DND-41 (cell line): ENCODE data around the gene LONP2.

Experiments
- ATAC-seq: fragments of 200-7000 bp; cut with Tn5 transposase; 3 replicates; pipeline ENCODE4 v1.9.1; 2021; ENCODE audit warnings: low read depth; ENCODE audit not compliant: insufficient read depth
- DNase-seq: peaks from one replicate; pipeline ENCODE4 v3.0.0-alpha.2; 2020
- H2AFZ ChIP-seq: 2 replicates; pipeline ENCODE4 v1.6.0; 2012; ENCODE audit warnings: low read depth, low read length
- H3K27ac ChIP-seq: 2 replicates; pipeline ENCODE4 v1.5.1; 2012; ENCODE audit warnings: low read length, inconsistent platforms
- H3K27me3 ChIP-seq: fragments of 200-600 bp; sonication (generic); 2 replicates; pipeline ENCODE4 v1.6.0; 2012; ENCODE audit warnings: low read length, mild to moderate bottlenecking, inconsistent platforms; ENCODE audit not compliant: insufficient read depth, poor library complexity
- H3K36me3 ChIP-seq: 2 replicates; pipeline ENCODE4 v1.5.1; 2012; ENCODE audit warnings: low read length, inconsistent platforms; ENCODE audit not compliant: insufficient read depth
- H3K4me1 ChIP-seq: 2 replicates; pipeline ENCODE4 v1.5.1; 2012; ENCODE audit warnings: mild to moderate bottlenecking, low read length; ENCODE audit not compliant: insufficient read depth
- H3K4me2 ChIP-seq: 2 replicates; pipeline ENCODE4 v1.6.0; 2012; ENCODE audit warnings: mild to moderate bottlenecking, moderate library complexity, low read length, inconsistent platforms; ENCODE audit not compliant: insufficient read depth
- H3K4me3 ChIP-seq, 2 experiments: fragments of 200-600 bp in 1 of 2; shearing (Covaris generic) in 1 of 2; 2 replicates each; pipeline ENCODE4 v1.5.1; 2012 to 2016; ENCODE audit warnings: inconsistent platforms in 2 of 2, low read length in 2 of 2, mild to moderate bottlenecking in 2 of 2, low read depth in 1 of 2, moderate library complexity in 1 of 2
- H3K79me2 ChIP-seq: 2 replicates; pipeline ENCODE4 v1.6.0; 2012; ENCODE audit warnings: low read length, inconsistent platforms; ENCODE audit not compliant: insufficient read depth
- H3K9ac ChIP-seq: 2 replicates; pipeline ENCODE4 v1.6.0; 2012; ENCODE audit warnings: low read depth, mild to moderate bottlenecking, inconsistent platforms, low read length, moderate library complexity
- H3K9me3 ChIP-seq: 2 replicates; pipeline ENCODE4 v1.5.1; 2012; ENCODE audit warnings: low read length, moderate library complexity, mild to moderate bottlenecking, inconsistent platforms; ENCODE audit not compliant: insufficient read depth, severe bottlenecking
- H4K20me1 ChIP-seq: 2 replicates; pipeline ENCODE4 v1.6.0; 2012; ENCODE audit warnings: low read length; ENCODE audit not compliant: insufficient read depth
- EZH2 ChIP-seq: IDR thresholded peaks from 3 replicates; pipeline ENCODE4 v1.6.1; 2012; ENCODE audit warnings: borderline replicate concordance, low read depth, mild to moderate bottlenecking, moderate library complexity, low read length, inconsistent platforms; ENCODE audit not compliant: severe bottlenecking
- TF ChIP-seq, protein P1 (sequence below): IDR thresholded peaks from 2 replicates; pipeline ENCODE4 v1.5.1; 2012; ENCODE audit warnings: borderline replicate concordance, low read length, moderate library complexity, mild to moderate bottlenecking; ENCODE audit not compliant: poor library complexity, severe bottlenecking; ENCODE audit errors: extremely low read depth

LONP2 gene

DNA sequence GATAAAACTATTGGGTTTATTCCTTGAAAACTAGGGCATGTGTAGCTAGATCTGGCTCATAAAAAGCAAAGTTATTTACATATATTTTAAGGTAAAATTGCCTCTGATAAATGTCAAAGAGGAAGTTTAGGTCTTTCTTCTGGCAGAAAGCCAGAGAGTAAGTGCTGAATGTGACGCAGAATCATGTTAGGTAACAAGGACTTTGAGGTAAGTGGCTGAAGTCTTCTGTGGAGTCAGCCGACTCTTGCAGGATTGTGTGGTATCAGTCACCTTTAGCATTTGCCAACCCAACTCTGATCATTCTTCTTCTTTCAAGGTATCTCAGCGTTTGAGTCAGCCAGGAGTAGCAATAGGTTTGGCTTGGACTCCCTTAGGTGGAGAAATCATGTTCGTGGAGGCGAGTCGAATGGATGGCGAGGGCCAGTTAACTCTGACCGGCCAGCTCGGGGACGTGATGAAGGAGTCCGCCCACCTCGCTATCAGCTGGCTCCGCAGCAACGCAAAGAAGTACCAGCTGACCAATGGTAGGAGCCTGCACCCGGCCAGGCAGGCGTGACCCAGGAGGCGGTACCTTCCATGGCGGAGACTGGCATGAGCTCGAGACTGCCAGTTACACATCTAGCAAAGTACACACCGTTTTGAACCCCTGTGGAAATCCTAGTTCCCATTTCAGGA, 103.2 kb downstream of the LONP2 start:
- Histone ChIP-seq H3K27me3 (no peaks in the 10 kb centered on the region), H3K27ac (no peak overlapping the region), H2AFZ (no peak overlapping the region), H3K79me2 (peaks cover 15% of the 10 kb centered on the region), H3K9ac (no peak overlapping the region), H3K4me2 (no peak overlapping the region), H3K36me3 (peaks cover 65% of the 10 kb centered on the region), H3K4me3 (no peak overlapping the region), H3K4me1 (no peaks in the 10 kb centered on the region), H3K9me3 (no peaks in the 10 kb centered on the region), H4K20me1 (peaks cover 16% of the 10 kb centered on the region)
- DNase-seq (no peak), ATAC-seq (no peak)
- TF ChIP-seq, protein P1, sequence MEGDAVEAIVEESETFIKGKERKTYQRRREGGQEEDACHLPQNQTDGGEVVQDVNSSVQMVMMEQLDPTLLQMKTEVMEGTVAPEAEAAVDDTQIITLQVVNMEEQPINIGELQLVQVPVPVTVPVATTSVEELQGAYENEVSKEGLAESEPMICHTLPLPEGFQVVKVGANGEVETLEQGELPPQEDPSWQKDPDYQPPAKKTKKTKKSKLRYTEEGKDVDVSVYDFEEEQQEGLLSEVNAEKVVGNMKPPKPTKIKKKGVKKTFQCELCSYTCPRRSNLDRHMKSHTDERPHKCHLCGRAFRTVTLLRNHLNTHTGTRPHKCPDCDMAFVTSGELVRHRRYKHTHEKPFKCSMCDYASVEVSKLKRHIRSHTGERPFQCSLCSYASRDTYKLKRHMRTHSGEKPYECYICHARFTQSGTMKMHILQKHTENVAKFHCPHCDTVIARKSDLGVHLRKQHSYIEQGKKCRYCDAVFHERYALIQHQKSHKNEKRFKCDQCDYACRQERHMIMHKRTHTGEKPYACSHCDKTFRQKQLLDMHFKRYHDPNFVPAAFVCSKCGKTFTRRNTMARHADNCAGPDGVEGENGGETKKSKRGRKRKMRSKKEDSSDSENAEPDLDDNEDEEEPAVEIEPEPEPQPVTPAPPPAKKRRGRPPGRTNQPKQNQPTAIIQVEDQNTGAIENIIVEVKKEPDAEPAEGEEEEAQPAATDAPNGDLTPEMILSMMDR: no peak
- TF ChIP-seq EZH2: no peak

DNA sequence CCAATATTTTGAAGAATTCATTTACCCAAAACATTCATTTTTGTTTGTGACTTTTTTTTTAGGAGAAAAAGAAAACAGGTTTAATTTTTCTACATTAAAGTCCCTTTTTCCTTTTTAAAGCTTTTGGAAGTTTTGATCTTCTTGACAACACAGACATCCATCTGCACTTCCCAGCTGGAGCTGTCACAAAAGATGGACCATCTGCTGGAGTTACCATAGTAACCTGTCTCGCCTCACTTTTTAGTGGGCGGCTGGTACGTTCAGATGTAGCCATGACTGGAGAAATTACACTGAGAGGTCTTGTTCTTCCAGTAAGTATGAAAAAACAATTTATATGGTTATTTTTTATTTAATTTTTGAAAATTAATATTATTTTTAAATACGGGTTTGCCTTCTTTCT, 103.9 kb downstream of the LONP2 start:
- DNase-seq: no peak

DNA sequence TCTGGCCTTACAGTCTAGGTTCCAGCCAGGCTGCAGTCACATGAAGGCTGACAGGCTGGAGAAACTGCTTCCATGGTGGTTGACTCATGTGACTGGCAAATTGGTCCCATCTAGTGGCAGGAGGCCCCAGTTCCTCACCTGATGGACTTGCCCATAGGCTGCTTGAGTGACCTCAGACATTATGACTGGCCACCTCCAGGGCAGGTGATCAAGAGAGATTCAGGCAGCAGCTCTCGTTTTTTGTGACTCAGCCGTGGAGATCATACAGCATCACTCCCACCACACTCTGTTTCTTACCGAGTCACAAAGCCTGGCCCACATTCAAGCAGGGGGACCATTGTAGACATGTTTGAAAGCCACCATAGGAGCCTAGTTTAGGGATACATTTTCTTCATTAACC, 106.6 kb downstream of the LONP2 start:
- no peak for TF ChIP-seq EZH2
- TF ChIP-seq, protein P1: no peak
- Histone ChIP-seq H3K4me3 (no peak overlapping the region), H3K27ac (no peak overlapping the region), H3K4me1 (no peaks in the 10 kb centered on the region), H3K4me2 (no peak overlapping the region), H2AFZ (no peak overlapping the region), H3K9ac (no peak overlapping the region), H3K27me3 (no peaks in the 10 kb centered on the region), H3K9me3 (no peaks in the 10 kb centered on the region), H4K20me1 (peaks cover 37% of the 10 kb centered on the region), H3K36me3 (peaks cover 73% of the 10 kb centered on the region), H3K79me2 (peaks cover 43% of the 10 kb centered on the region)
- no peak for DNase-seq
- ATAC-seq: no peak

More for the DNA sequence above, 103.9 kb downstream of the LONP2 start:
- Histone ChIP-seq H3K36me3 (peaks cover 65% of the 10 kb centered on the region), H3K27me3 (no peaks in the 10 kb centered on the region), H3K4me1 (no peaks in the 10 kb centered on the region), H3K9me3 (no peaks in the 10 kb centered on the region), H3K4me3 (no peak overlapping the region), H4K20me1 (peaks cover 21% of the 10 kb centered on the region), H3K4me2 (no peak overlapping the region), H3K79me2 (peaks cover 21% of the 10 kb centered on the region), H2AFZ (no peak overlapping the region), H3K9ac (no peak overlapping the region), H3K27ac (no peak overlapping the region)
- no peak for TF ChIP-seq EZH2
- TF ChIP-seq, protein P1: no peak
- no peak for ATAC-seq
